Pancreas (tissue), 10 donors: ENCODE data around the gene FARS2. TPM values are rescaled to one million over a fixed set of nuclear protein-coding genes. Genes with fewer than 3 reads are reported as not detected.

Experiments used
- ATAC-seq, 4 donors: fragments of 200-7000 bp; cut with Tn5 transposase; one replicate each; pipeline versions ENCODE4 v1.8.0 to v1.9.1; 2020; ENCODE audit warnings: mild to moderate bottlenecking in 4 of 4, moderate library complexity in 4 of 4
- DNase-seq, 6 donors: peaks; one replicate each; pipeline ENCODE4 v3.0.0-alpha.2; 2020
- FAIRE-seq: peaks from 2 replicates; lab custom pipeline; 2012; peaks lifted over from hg19 to GRCh38; lab: Jason Lieb, UNC
- H3K27ac ChIP-seq, 4 donors: fragments of 200-600 bp; sonication (generic); 1 replicate in 3 of 4; 2 replicates in 1 of 4; pipeline versions ENCODE4 v1.5.0 to v1.8.0; 2020
- H3K27me3 ChIP-seq, 4 donors: fragments of 200-600 bp; one replicate each; pipeline ENCODE4 v1.8.0; 2021
- H3K36me3 ChIP-seq, 3 donors: fragments of 200-600 bp; sonication (generic) in 1 of 3; one replicate each; pipeline versions ENCODE4 v1.5.0 to v1.8.0; 2020 to 2021
- H3K4me1 ChIP-seq, 3 donors: fragments of 200-600 bp; one replicate each; pipeline ENCODE4 v1.8.0; 2021
- H3K4me3 ChIP-seq, 4 donors: fragments of 200-600 bp; sonication (generic) in 2 of 4; one replicate each; pipeline versions ENCODE4 v1.5.0 to v1.8.0; 2020 to 2021
- H3K9me3 ChIP-seq, 4 donors: fragments of 200-600 bp; one replicate each; pipeline ENCODE4 v1.8.0; 2021
- WGBS, 2 donors: extraction: QIAGEN DNeasy Blood & Tissue Kit; methylation state at CpG; one replicate each; pipeline ENCODE4 v1.1.7; 2013; 5-methylcytosine and 5-hydroxymethylcytosine counted together
- intact Hi-C, 3 donors: fragments of 100-400 bp; cut with DNase I; formaldehyde crosslinking; loops; one replicate each; pipeline versions ENCODE4 v1.11.1 to v1.14.2; 2022
- polyA plus RNA-seq, 2 donors: library from polyadenylated mRNA; stranded (reverse); fragments of 200-250 nt; gene quantifications; one replicate each; pipeline ENCODE4 v1.2.3, GENCODE V29; 2013
- total RNA-seq, 6 donors: library from RNA; stranded (reverse); fragmentation: NEBNext Ultra II Directional in 4 of 6; extraction: Animal tissue kit (Norgen Biotek cat#: 25700) in 4 of 6; gene quantifications; one replicate each; pipeline versions ENCODE4 v1.2.1 to v1.2.4, GENCODE V29; 2021 to 2023
- TF ChIP-seq, protein P1 (sequence below), 4 donors: fragments of 200-600 bp; sonication (generic) in 3 of 4; IDR thresholded peaks; one replicate each; pipeline versions ENCODE4 v1.5.0 to v1.8.0; 2021; ENCODE audit warnings: antibody characterized with exemption in 4 of 4
- donor health status: healthy with polysubstance abuse.
- donor health status: DM: no; HTN: no; CAD: no; lungs with moderate emphysema.
- donor health status: DM: no; HTN: no; CAD: no.
- donor health status: control.
- donor health status: control.
- donor health status: Bipolar disorder and iron deficiency.
- donor health status: DM: yes; HTN: yes; CAD: no.
- donor health status: DM: no; HTN: no; CAD: no.
- donor health status: DM: no; HTN: no; CAD: no.
- donor health status: DM: yes; HTN: yes; CAD: no.

FARS2 gene
- total and polyA plus RNA-seq, 8 donors: 4.1 to 10.3 (median 7.5) TPM

- FAIRE-seq (no peak), DNase-seq (no peak), ATAC-seq (no peak)
- H3K4me3 ChIP-seq: no peak overlapping the region
- TF ChIP-seq, protein P1, sequence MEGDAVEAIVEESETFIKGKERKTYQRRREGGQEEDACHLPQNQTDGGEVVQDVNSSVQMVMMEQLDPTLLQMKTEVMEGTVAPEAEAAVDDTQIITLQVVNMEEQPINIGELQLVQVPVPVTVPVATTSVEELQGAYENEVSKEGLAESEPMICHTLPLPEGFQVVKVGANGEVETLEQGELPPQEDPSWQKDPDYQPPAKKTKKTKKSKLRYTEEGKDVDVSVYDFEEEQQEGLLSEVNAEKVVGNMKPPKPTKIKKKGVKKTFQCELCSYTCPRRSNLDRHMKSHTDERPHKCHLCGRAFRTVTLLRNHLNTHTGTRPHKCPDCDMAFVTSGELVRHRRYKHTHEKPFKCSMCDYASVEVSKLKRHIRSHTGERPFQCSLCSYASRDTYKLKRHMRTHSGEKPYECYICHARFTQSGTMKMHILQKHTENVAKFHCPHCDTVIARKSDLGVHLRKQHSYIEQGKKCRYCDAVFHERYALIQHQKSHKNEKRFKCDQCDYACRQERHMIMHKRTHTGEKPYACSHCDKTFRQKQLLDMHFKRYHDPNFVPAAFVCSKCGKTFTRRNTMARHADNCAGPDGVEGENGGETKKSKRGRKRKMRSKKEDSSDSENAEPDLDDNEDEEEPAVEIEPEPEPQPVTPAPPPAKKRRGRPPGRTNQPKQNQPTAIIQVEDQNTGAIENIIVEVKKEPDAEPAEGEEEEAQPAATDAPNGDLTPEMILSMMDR (IDR thresholded peaks at IDR 0.05): no peak
- no peak overlapping the region for H3K27ac ChIP-seq
- H3K27me3 ChIP-seq: no peaks in the 10 kb centered on the region
- no peaks in the 10 kb centered on the region for H3K9me3 ChIP-seq
- intact Hi-C loops: no loop called here
- WGBS, 2 donors: 93 to 97% methylated on average over 6 of the region's 6 CpGs
- no peaks in the 10 kb centered on the region for H3K36me3 ChIP-seq
- no peaks in the 10 kb centered on the region for H3K4me1 ChIP-seq
Measured at GRCh38 chr6:5478380-5478779, 217.1 kb downstream of the FARS2 start.

DNA sequence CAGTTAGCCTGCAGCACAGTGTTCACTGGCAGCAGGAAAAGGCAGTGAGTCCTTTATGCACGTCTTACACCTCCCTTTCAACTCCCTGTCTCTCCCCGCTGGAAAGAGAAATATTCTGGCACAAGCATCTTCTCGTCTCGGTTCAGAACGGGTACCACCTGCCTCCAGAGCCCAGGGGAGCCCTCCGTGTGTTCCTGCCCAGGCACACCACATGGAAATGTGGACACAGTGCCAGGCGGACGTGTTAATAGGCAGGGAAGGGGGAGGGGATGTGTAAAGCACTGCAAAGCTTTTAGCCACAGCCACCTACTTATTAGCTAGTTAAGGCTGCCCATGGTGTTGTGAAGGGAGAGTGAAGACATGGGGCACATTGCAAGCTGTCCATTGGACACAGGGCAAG is 219.7 kb downstream of the FARS2 start:
- TF ChIP-seq, protein P1 (IDR thresholded peaks at IDR 0.05): no peak
- WGBS, 2 donors: 68 to 72% methylated on average over 8 of the region's 8 CpGs

DNA sequence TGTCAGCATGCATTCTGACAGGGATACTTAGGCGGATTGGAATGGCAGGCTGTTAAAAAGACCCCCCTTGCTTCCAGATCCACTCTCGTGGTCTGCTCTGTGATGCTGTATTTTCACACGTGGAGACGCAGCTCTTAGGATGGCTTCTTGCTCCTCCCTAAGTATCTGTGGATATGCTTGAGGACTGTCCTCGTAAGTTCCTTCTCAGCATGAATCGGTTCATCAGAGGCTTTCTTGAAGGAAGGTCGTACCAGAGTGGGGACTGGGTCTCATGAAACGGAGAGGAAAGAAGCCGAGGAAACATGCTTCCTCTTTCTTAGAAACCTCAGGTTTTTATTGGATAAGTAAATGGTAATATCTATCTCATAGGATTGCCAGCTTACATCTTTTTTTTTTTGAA is 220.4 kb downstream of the FARS2 start:
- TF ChIP-seq, protein P1 (IDR thresholded peaks at IDR 0.05): no peak
- 87 to 90% methylated on average over 9 of the region's 9 CpGs for WGBS, 2 donors
- no peaks in the 10 kb centered on the region for H3K9me3 ChIP-seq
- FAIRE-seq: no peak
- DNase-seq: no peak
- H3K27ac ChIP-seq: no peak overlapping the region
- no peak overlapping the region for H3K4me3 ChIP-seq
- H3K27me3 ChIP-seq: no peaks in the 10 kb centered on the region
- ATAC-seq: no peak
- intact Hi-C loops: no loop called here
- no peaks in the 10 kb centered on the region for H3K36me3 ChIP-seq
- H3K4me1 ChIP-seq: no peaks in the 10 kb centered on the region

More for the DNA sequence above, 219.7 kb downstream of the FARS2 start:
- Histone ChIP-seq H3K27ac (no peak overlapping the region), H3K9me3 (no peaks in the 10 kb centered on the region), H3K4me1 (no peaks in the 10 kb centered on the region), H3K4me3 (no peak overlapping the region), H3K27me3 (no peaks in the 10 kb centered on the region), H3K36me3 (no peaks in the 10 kb centered on the region)
- FAIRE-seq: no peak
- intact Hi-C loops: no loop called here
- peak in 2 of 4 donors; percentile 47 to 63 for ATAC-seq
- no peak for DNase-seq

GRCh38 chr6:5482619-5483018 is 221.3 kb downstream of the FARS2 start:
- ATAC-seq (no peak), FAIRE-seq (no peak), DNase-seq (no peak)
- WGBS, 2 donors: 84 to 96% methylated on average over 3 of the region's 3 CpGs
- H3K36me3 ChIP-seq: no peaks in the 10 kb centered on the region
- no peaks in the 10 kb centered on the region for H3K4me1 ChIP-seq
- no peak overlapping the region for H3K4me3 ChIP-seq
- intact Hi-C loops: no loop called here
- TF ChIP-seq, protein P1 (IDR thresholded peaks at IDR 0.05): no peak
- H3K27ac ChIP-seq: no peak overlapping the region
- H3K27me3 ChIP-seq: no peaks in the 10 kb centered on the region
- no peaks in the 10 kb centered on the region for H3K9me3 ChIP-seq

- H3K4me3 ChIP-seq: no peak overlapping the region
- no peak for FAIRE-seq
- ATAC-seq: no peak
Measured at GRCh38 chr6:5484692-5485091, 223.4 kb downstream of the FARS2 start.

More at GRCh38 chr6:5484692-5485091, 223.4 kb downstream of the FARS2 start:
- intact Hi-C loops: no loop called here
- no peak for DNase-seq
- Histone ChIP-seq H3K27ac (no peak overlapping the region), H3K9me3 (no peaks in the 10 kb centered on the region), H3K36me3 (no peaks in the 10 kb centered on the region), H3K4me1 (no peaks in the 10 kb centered on the region), H3K27me3 (no peaks in the 10 kb centered on the region)
- TF ChIP-seq, protein P1 (IDR thresholded peaks at IDR 0.05): no peak
- 94 to 100% methylated on average over 3 of the region's 3 CpGs for WGBS, 2 donors
